Fibroblast of peridontal ligament (primary cell): ENCODE results near the gene KPNA3.
"Not testable (repeated sequence)": the region's sequence is repeated elsewhere in the genome, so short reads cannot be mapped to it uniquely, and the experiment has no call there.

Source experiments
- DNase-seq: peaks from one replicate; pipeline ENCODE4 v3.0.0-alpha.2; 2010; ENCODE audit errors: extremely low read depth

Gene KPNA3

GRCh38 chr13:49792550-49793324 lies at the start of gene KPNA3:
Gene KPNA3, minus strand, starts transcription at chr13:49792682. Its CDS starts 176 bp downstream, at chr13:49792506.
- peak; percentile 95 for DNase-seq

- DNase-seq: no peak
These were observed 49.5 kb upstream of the KPNA3 start for GRCh38 chr13:49841964-49842363.

- DNase-seq: no peak
These were observed 48.2 kb upstream of the KPNA3 start for GRCh38 chr13:49840675-49841074.

GRCh38 chr13:49840266-49840665 lies 47.8 kb upstream of the KPNA3 start:
- no peak for DNase-seq

- DNase-seq: no peak
These were observed 46.5 kb upstream of the KPNA3 start for GRCh38 chr13:49838989-49839388.

- no peak for DNase-seq
These were observed 44.0 kb upstream of the KPNA3 start for GRCh38 chr13:49836516-49836915.

- DNase-seq: no peak
These were observed 40.9 kb upstream of the KPNA3 start for GRCh38 chr13:49833402-49833801.

GRCh38 chr13:49831455-49831854 lies 39.0 kb upstream of the KPNA3 start:
- no peak for DNase-seq

- no peak for DNase-seq
These were observed 38.2 kb upstream of the KPNA3 start for GRCh38 chr13:49830721-49831120.

GRCh38 chr13:49829715-49830114 lies 37.2 kb upstream of the KPNA3 start:
- no peak for DNase-seq

GRCh38 chr13:49828453-49828852 lies 36.0 kb upstream of the KPNA3 start:
- DNase-seq: no peak

- DNase-seq: no peak
These were observed 35.4 kb upstream of the KPNA3 start for GRCh38 chr13:49827891-49828290.

GRCh38 chr13:49827336-49827735 lies 34.9 kb upstream of the KPNA3 start:
- DNase-seq: no peak

GRCh38 chr13:49821216-49822009 lies 28.9 kb upstream of the KPNA3 start:
- DNase-seq: no peak

- no peak for DNase-seq
These were observed 28.2 kb upstream of the KPNA3 start for GRCh38 chr13:49820591-49821215.

GRCh38 chr13:49816047-49816446 lies 23.6 kb upstream of the KPNA3 start:
- DNase-seq: not testable (repeated sequence)

GRCh38 chr13:49814551-49815270 lies 22.2 kb upstream of the KPNA3 start:
- DNase-seq: no peak

GRCh38 chr13:49812812-49813211 lies 20.3 kb upstream of the KPNA3 start:
- no peak for DNase-seq

GRCh38 chr13:49811527-49811908 lies 19.0 kb upstream of the KPNA3 start:
- no peak for DNase-seq

GRCh38 chr13:49810567-49811526 lies 18.4 kb upstream of the KPNA3 start:
- DNase-seq: peak; percentile 36

GRCh38 chr13:49807681-49808080 lies 15.2 kb upstream of the KPNA3 start:
- DNase-seq: no peak
